ENCODE results near the gene KCNJ13.

Gene KCNJ13

DNA sequence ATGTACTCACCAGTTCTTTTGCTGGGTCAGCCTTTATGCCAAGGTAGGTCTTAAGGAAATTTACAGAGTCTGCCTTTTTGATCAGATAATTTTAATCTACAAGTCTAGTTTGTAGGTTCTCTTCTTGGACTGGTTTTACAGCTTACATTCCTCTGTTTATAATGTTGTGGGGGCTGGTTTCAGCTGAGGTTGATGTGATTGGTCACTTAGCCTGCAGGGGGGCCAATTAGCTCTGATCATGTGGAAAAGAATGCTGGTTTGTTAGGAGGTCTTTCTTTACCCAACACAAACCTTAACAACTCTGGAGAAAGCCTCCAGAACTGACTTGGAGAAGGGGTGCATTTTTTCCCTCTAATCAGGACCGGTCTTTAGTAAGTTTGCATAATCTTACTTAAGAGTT is at the start of gene KCNJ13:
TSS of gene KCNJ13 (minus strand) at position 131 of the 400 bp plus-strand sequence. CDS start 5,203 bp downstream, outside the sequence.
- DNase-seq (ENCODE audit: low spot score) = no peak

- DNase-seq (ENCODE audit: low spot score) = no peak
Measured at GRCh38 chr2:232817756-232818155, 41.4 kb upstream of the KCNJ13 start.

GRCh38 chr2:232816657-232817056 is 40.3 kb upstream of the KCNJ13 start:
- DNase-seq (ENCODE audit: low spot score) = no peak

DNA sequence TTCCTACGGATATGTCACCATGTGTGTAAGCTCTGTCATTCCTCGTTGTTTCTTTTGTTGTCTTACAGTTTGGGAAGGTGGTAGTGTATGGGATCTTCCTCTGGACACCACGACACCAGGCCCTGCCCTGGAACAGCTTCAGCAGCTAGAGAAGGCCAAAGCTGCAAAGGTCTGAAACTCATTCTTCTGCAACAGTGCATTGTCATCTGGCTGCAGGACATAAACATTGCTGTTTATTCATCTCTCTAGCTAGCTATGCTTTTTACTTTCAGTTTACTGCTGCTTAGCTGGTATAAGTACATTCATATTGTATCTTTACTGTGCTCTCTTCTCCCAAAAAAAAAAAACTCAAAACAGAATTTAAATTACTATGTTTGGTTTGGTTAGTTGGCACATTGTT is 39.2 kb upstream of the KCNJ13 start:
- DNase-seq (ENCODE audit: low spot score) = no peak

GRCh38 chr2:232810444-232810843 is 34.1 kb upstream of the KCNJ13 start:
- DNase-seq (ENCODE audit: low spot score) = no peak

DNA sequence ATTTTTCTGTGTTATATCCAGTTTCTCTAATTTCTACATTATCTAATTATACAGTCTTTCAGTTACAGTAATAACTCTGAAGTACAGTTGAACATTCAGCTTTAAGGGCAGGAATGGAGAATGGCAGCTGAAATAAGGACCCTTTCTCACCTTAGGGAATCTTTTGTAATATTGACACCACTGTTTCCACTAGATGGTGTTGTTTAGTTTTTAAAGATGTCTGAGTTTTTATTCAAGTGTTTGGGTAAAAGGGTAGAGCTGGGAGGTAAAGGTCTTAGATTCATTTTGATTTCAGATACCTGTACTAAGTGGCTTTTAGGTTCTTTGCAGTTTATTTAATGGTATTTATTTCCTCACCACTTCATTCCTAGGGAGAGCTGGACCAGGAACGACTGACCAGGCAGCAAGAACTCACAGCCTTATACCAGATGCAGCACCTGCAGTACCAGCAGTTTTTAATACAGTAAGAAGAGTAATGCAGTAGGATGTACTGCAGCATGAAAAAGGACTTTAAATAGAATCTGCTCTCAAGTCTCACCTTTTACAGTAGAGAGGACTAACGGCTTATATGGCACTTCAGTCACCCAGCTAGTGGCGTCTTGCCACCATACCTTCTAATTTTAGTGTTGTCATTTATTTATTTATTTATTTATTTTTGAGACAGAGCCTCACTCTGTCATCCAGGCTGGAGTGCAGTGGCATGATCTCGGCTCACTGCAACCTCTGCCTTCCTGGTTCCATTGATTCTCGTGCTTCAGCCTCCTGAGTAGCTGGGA is 33.2 kb upstream of the KCNJ13 start:
- no peak for DNase-seq (ENCODE audit: low spot score)

GRCh38 chr2:232802091-232802490 is 25.7 kb upstream of the KCNJ13 start:
- no peak for DNase-seq (ENCODE audit: low spot score)

GRCh38 chr2:232800166-232800565 is 23.8 kb upstream of the KCNJ13 start:
- DNase-seq (ENCODE audit: low spot score) = no peak

DNA sequence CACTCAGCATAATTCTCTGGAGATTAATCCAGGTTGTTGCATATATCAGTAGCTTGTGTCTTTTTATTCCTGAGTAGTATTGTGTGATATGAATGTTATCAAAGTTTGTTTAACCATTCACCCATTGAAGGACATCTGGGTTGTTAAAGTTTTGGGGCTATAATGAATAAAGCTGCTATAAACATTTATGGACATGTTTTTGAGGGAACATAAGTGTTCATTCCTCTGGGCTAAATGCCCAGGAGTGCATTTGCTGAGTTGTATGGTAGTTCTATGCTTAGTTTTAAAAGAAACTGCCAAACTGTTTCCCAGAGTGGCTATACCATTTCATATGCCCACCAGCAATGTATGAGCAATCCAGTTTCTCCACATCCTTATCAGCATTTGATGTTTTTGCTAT is 21.8 kb upstream of the KCNJ13 start:
- DNase-seq (ENCODE audit: low spot score) = no peak

DNA sequence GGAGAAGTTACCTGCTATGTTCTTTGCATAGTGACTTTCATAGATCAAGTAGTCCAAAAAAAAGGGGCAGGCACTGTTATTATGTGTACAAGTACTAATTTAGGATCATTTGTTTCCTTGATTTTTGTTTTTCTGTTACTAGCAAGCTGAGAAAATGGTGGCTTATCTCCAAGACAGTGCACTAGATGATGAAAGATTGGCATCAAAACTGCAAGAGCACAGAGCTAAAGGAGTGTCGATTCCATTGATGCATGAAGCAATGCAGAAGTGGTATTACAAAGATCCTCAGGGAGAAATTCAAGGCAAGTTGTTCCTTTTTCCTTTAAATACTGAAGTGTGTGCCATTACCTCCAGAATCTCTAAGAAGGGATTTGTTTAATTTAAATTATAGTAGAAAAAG is 19.6 kb upstream of the KCNJ13 start:
- DNase-seq (ENCODE audit: low spot score) = no peak

DNA sequence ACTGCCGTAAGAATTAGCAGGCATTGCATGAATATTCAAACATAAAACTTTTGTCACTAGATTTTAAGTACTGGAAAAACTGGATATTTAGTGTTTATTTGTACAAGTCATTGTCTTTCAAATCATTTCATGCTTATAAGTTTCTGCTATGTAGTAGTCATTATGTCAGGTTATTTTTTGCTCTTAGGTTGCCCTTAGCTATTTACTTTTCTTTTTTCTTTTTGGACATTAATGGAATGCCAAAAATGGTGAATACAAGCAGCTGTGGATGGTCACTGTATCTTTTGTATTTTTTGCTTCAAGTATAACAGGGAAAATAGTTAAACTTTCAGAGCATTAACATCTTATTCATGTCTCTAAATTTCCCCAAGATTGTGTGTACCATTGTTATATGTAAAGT is 18.6 kb upstream of the KCNJ13 start:
- no peak for DNase-seq (ENCODE audit: low spot score)

DNA sequence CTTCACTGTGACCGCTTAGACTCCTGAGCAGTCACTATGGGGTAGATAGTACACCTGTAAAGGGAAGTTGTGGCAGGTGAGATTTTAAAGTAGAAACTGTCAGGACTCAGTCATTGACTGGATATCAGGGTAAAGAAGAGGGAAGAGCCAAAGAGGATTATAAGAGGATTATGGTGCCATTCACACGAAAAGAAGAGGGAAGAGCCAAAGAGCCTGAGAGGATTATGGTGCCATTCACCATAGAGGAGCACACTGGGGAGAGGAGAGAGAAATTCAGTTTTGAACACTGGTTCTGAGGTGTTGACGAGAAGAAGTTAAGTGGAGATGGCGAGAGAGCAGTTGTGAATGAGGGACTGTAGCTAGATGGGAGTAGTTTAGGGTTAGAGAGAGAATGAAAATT is 16.9 kb upstream of the KCNJ13 start:
- no peak for DNase-seq (ENCODE audit: low spot score)

DNA sequence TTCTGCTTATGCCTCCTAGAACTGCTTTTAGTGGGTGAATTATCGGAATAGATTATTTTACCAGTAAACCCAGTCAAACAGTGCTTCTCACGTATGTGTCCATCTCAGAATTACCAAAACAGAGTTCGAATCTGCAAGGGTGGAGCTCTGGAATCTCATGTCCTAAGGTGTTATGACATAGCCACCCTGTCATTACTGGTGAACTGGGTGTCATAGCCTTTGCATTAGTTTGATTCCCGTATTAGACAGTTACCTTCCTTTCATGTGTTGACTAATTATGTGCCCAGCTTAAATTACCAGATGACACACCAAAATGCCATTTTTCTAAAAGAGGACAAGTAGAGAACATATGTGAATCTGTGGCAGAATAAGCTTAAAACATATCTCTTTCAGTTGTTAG is 15.2 kb upstream of the KCNJ13 start:
- no peak for DNase-seq (ENCODE audit: low spot score)

GRCh38 chr2:232789082-232789481 is 12.7 kb upstream of the KCNJ13 start:
- no peak for DNase-seq (ENCODE audit: low spot score)

DNA sequence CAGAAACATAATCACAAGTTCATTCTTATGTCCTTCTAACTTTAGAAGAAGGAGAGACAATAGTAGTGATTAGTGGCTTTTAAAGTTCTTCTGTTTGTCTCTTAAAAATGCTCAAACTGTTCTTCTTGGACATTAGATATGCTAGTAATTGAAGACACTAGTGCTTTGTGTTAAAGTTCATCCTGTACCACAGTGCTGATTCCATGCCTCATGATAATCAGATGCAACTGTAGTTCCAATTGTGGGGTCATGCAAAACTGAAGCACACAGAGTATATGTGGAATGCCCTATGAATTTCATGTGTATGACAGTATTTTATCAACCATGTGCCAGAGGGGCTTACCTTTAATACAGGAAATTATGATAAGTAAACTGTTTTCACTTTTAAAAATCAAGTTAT is 11.4 kb upstream of the KCNJ13 start:
- no peak for DNase-seq (ENCODE audit: low spot score)

DNA sequence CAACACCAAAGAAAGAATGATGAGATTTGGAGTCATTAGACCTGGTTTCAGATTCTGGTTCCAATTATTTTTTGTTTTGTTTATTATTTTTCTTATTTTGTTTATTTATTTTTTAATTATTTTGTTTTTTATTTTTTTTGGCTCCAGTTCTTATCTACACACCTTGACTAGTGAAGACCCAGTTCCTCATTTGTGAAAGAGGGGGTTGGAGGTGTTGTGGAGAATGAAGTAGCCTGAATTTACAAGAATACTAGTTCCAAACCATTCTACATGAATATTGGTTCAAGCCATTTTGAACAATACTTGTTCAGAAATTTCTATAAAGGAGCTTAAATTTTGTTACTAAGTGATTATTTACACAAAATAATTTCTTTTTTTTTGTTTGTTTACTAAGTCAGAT is 6.9 kb upstream of the KCNJ13 start:
- no peak for DNase-seq (ENCODE audit: low spot score)

GRCh38 chr2:232781765-232782164 is 5.4 kb upstream of the KCNJ13 start:
- DNase-seq (ENCODE audit: low spot score) = no peak

DNA sequence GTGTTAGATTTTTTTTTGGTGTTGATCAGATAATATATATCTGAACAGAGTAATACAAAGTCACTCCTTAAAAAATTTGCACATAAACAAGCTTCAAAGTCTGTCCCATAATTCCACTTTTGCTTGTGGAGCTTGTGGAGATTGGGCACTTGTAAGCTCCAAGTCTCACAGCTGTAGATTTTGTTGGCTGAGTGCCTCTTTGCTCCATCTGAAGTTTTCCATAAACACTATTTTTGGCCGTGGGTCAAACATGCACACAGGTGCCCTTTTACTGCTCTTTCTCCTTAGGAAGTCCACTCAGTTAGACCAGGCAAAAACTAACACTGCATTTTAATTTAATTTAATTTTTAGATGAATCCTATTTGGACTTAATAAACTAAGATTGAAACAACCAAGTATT is 3.6 kb upstream of the KCNJ13 start:
- DNase-seq (ENCODE audit: low spot score) = no peak

DNA sequence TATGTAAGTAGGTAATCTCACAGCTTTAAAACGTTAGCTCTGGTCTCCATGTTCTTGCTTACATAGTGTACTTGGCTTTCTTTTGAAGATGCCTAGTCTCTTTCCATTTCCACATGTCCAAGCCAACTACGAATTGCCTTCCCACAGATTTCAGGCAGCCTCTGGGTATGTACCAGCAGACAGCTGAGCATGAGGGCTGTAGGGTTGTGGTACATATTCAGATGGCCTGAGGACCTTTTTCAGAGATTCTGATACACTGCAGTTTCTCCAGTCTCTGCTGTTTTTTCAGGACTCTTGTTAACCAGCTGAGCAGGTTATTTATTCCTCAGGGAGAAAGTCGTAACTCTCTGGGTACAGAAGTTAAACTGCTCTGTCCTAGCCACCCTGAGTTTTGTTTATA is 3.1 kb upstream of the KCNJ13 start:
- DNase-seq (ENCODE audit: low spot score) = no peak

GRCh38 chr2:232777276-232777675 is 911 bp upstream of the KCNJ13 start:
- no peak for DNase-seq (ENCODE audit: low spot score)

GRCh38 chr2:232773815-232774214 is 2.5 kb downstream of the KCNJ13 start:
- DNase-seq (ENCODE audit: low spot score) = no peak

GRCh38 chr2:232772531-232772930 is 3.8 kb downstream of the KCNJ13 start:
- no peak for DNase-seq (ENCODE audit: low spot score)

DNA sequence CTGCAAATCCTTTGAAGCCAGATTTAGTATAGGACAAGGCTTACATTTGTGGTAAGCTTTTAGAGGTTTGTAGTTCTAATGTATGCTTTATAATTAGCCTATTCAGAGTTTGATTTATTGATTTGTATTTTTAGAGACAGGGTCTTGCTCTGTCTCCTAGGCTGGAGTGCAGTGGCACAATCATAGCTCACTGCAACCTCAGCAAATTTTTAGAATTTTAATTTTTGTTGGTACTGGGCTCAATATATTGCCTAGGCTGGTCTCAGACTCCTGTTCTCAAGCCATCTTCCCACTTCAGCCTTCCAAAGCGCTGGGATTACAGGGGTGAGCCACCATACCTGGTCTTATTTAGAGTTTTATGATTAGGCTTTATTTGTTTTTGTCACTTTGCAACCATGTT is 4.5 kb downstream of the KCNJ13 start:
- DNase-seq (ENCODE audit: low spot score) = no peak

GRCh38 chr2:232770207-232770606 is 6.2 kb downstream of the KCNJ13 start:
- DNase-seq (ENCODE audit: low spot score) = no peak
